NCI-H748 treated with DMSO at 0.1 percent for 48 hours (cell line): ENCODE data around the gene FCF1.
"Not testable (repeated sequence)": the region's sequence is repeated elsewhere in the genome, so short reads cannot be mapped to it uniquely, and the experiment has no call there.

ENCODE experiments used
- DNase-seq: peaks from one replicate; lab custom pipeline; 2025; lab: John Stamatoyannopoulos, UW

Gene FCF1

DNA sequence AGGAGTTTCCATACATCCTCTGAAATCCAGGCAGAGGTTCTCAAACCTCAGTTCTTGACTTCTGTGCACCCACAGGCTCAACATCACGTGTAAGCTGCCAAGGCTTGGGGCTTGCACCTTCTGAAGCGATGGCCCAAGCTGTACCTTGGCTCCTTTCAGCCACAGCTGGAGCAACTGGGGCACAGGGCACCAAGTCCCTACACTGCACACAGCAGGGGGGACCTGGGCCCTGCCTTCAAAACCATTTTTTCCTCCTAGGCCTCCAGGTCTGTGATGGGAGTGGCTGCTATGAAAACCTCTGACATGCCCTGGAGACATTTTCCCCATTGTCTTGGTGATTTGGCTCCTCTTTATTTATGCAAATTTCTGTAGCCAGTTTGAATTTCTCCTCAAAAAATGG lies 10.7 kb upstream of the FCF1 start:
- DNase-seq, result no peak

- no peak for DNase-seq
Observed at GRCh38 chr14:74703043-74703442, 9.9 kb upstream of the FCF1 start.

DNA sequence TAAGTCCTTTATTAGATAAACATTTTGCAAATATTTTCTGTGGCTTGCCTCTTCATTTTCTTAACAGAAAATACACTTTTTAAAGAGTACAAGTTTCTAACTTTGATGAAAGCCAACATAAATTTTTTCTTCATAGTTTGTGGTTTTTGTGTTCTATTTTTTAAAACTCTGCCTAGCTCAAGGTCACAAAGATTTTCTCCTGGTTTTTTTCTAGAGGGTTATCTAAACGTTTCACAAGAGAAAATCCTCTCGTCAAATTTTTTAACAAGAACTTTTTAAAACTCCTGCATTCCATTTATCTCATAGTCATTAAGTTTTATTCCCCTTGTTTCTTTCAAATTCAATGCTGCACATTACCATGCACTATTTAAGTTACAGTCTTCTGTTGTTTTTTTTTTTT lies 8.3 kb upstream of the FCF1 start:
- no peak for DNase-seq

GRCh38 chr14:74705613-74706500 lies 7.1 kb upstream of the FCF1 start:
- no peak for DNase-seq

- DNase-seq, result no peak
Observed at GRCh38 chr14:74710480-74710879, 2.5 kb upstream of the FCF1 start.

DNA sequence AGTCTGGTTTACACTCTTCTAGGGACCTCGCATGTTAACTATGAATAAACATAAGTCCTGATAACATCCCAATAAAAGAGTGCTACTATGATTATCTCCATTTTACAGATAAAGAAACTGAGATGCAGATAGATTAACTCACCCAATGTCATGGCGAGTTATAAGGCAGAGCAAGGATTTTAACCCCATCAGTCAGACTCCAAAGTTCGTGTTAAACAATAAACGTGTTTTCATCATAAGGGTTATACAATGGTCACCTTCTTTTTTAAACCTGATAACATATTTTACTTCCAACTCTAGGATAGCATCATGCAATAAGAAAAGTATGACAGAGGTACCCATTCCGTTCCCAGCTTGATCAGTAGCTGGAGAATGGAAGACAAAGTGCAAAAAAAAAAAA lies 1.3 kb upstream of the FCF1 start:
- no peak for DNase-seq

DNA sequence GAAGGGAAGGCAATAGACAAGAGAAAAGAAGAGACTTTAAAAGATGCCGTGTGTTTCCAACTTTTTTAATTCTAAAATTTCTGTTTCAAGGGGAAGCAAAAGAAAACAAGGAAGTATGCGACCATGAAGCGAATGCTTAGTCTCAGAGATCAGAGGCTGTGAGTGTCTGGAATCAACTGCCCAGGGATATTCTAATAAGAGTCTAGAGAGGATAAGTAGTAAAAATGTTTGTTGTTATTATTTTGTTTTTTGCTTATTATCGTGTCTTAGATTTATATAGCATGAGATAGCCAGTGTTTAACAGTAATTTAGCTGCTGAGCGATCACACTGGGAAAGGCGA lies 421 bp downstream of the FCF1 start:
- DNase-seq, result no peak

GRCh38 chr14:74720526-74720925 lies 7.6 kb downstream of the FCF1 start:
- DNase-seq, result no peak

- DNase-seq, result no peak
Observed at GRCh38 chr14:74723134-74723533, 10.2 kb downstream of the FCF1 start.

GRCh38 chr14:74732387-74732786 lies 19.4 kb downstream of the FCF1 start:
- no peak for DNase-seq

- no peak for DNase-seq
Observed at GRCh38 chr14:74733221-74733620, 20.3 kb downstream of the FCF1 start.

- no peak for DNase-seq
Observed at GRCh38 chr14:74735125-74735524, 22.2 kb downstream of the FCF1 start.

DNA sequence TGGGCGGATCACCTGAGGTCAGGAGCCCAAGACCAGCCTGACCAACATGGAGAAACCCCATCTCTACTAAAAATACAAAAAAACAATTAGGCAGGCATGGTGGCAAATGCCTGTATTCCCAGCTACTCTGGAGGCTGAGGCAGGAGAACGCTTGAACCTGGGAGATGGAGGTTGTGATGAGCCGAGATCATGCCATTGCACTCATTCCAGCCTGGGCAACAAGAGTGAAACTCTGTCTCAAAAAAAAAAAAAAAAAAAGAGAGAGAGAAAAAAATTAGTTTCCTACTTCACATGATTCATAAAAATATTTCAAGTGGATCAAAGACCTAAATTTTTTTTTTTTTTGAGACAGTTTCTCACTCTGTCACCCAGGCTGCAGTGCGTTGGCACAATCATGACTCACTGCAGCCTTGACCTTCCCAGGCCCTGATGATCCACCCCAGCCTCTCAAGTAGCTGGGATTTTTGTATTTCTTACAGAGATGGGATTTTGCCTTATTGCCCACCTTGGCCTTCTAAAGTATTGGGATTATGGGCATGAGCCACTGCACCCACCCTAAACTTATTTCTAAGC lies 24.9 kb downstream of the FCF1 start:
- no peak for DNase-seq

DNA sequence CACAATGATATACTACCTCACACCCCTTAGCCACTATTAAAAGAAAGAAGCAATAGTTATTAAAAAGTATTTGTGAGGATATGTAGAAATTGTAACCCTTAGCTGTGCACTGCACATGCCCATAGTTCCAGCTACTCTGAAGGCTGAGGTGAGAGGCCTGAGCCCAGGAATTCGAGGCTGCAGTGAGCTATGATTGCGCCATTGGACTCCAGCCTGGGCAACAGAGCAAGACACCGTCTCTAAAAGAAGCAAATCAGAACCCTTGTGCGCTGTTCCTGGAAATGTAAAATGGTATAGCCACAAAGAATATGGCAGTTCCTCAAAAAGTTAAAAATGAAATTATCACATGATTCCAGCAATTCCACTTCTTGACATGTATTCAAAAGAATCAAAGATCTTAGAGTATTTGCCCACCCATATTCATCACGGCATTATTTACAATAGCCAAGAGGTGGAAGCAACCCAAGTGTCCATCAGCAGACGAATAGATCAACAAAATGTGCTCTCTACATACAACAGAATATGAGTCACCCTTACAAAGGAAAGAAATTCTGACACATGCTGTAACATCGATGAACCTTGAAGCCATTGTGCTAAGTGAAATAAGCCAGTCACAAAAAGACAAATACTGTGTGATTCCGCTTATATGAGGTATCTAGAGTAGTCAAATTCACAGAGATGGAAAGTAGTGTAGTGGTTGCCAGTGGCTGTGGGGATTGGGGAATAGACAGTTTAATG lies 26.5 kb downstream of the FCF1 start:
- no peak for DNase-seq

DNA sequence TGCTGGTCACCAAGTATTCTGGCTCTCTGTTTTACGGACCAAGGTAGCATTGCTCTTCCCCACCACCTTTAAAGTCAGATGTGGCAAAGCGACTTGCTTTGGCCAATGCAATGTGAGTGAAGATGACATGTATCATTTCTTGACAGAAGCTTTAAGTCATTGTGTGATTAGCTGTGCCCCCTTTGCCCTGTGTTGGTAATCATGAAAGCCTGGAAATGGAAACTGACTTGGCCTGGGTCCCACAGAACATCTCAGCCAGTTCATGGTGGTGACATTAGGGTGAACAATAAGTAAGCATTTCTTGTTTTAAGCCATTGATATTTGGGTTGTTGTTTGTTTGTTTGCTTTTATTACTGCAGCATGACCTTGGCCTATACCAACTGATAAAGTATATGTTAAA lies 34.3 kb downstream of the FCF1 start:
- DNase-seq, result no peak

DNA sequence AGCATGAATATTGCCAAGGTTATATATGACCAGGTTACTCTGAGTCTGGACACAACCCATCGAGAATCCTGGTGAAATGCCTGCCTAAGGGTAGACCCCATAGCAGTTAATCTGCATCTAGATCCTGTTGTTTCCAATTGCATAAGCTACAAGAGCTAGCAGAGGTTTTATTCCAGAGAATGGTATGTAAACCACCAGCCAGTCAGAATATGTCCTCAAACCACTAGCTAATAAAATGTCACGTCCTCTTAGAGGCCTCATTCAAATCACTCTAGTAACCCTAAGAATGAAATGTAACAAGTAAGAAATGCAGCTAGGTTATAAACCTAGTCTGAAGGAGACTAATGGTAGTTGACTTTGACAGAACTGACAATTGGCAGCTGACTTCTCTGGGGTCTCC lies 41.2 kb downstream of the FCF1 start:
- no peak for DNase-seq

GRCh38 chr14:74754899-74755298 lies 42.0 kb downstream of the FCF1 start:
- no peak for DNase-seq

DNA sequence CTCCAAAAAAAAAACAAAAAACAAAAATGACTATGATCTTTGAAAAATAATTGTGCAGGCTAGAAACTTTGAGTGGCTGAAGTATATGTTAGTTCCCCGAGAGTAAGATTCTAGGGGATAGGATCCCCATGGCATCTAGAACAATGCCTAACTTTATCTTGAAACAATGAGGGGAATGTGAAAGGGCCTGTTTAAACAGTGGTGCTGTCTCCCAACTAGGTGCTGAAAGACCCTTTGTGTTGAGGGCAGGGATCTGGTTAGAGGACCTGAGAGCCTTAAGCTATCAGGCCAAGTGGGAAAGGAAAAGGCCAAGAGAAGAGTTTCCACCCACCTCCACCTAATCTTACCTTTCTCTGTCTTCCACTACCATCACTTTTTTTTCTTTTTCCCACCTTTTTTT lies 43.4 kb downstream of the FCF1 start:
- no peak for DNase-seq

- not testable (repeated sequence) for DNase-seq
Observed at GRCh38 chr14:74758505-74758904, 45.6 kb downstream of the FCF1 start.

DNA sequence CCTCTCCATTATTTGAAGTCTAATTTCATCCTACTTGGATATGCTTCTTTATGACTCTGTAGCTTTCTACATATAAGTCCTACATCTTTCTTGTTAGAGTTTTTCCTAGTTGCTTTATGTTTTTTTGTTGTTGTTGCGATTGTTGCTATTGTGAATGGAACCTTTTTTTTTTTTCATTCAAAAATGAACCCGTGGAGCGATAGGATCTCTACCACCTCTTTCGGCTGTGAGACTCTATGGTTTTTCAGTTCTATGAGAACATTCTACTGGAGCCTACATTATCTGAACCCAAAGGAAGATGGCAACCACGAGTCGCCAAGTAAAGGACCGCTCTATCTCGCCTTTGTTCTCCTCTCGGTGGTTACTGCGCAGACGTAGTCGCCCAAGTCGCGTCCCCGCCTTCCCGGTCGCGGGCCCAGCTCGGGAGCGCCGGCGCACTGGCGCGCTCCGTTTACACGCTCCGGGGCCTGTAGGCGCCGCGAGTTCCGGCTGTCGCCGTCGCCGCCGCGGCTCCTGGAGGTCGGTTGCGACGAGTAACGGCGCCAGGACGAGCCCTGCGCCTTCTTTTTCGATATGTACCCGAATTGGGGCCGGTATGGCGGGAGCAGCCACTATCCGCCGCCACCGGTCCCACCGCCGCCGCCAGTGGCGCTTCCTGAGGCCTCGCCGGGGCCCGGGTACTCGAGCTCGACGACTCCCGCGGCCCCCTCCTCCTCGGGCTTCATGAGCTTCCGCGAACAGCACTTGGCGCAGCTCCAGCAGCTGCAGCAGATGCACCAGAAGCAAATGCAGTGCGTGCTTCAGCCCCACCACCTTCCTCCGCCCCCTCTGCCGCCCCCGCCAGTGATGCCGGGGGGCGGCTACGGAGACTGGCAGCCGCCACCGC lies 50.2 kb downstream of the FCF1 start, which contains the start of gene YLPM1:
Gene YLPM1 (plus strand): TSS at position 400 of the 886 bp plus-strand sequence. CDS start 174 bp downstream, at position 574.
- DNase-seq, result peak; percentile 98

DNA sequence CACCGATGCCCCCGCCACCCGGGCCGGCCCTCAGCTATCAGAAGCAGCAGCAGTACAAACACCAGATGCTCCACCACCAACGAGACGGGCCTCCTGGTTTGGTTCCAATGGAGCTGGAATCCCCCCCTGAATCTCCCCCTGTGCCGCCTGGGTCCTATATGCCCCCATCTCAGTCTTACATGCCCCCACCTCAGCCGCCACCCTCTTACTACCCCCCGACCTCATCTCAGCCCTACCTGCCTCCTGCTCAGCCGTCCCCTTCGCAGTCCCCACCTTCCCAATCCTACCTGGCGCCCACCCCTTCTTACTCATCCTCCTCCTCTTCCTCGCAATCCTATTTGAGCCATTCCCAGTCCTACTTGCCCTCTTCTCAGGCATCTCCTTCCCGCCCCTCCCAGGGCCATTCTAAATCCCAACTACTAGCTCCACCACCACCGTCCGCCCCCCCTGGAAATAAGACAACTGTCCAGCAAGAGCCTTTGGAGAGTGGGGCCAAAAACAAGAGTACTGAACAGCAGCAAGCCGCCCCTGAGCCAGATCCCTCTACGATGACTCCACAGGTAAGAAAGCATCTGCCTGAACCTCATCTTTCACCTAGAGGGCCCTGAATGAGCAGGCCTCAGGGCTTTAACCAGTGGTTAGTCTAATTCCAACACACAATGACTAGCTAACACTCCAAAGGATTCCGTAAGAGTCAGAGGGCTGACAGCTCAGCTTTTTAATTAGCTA lies 51.0 kb downstream of the FCF1 start:
- no peak for DNase-seq
